ENCODE data around the gene MTA3.
A peak's percentile ranks its signal among the peaks of the same experiment; 100 is the strongest.

The MTA3 gene

DNA sequence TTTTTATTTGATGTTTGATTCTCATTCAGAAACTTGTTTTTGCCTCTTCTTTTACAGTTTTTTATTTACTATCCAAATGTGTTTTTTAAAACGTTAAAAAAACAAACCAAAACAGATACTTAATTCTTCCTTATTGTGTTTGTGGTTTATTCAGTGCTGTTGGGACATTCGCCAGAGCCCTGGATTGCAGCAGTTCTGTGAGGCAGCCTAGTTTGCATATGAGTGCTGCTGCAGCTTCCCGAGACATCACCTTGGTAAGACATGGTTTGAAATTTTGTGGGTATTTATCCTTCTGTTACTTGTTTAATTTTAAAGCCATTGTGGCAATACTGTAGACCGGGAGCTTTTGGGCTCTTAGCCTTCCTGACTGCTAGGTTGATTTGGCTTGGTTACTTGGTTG, 91.2 kb downstream of the MTA3 start:
- Mint-ChIP-seq H3K36me3 (ENCODE audit: insufficient read depth) (peaks cover 11% of the 10 kb centered on the region), H3K27ac (ENCODE audit: low read depth) (peak overlapping the region; percentile 18), H3K9me3 (no peaks in the 10 kb centered on the region), H3K4me1 (peaks cover 12% of the 10 kb centered on the region), H3K27me3 (no peaks in the 10 kb centered on the region), H3K4me3 (no peak overlapping the region)
- no peak for DNase-seq (ENCODE audit: low spot score in 2 of 2)
- ATAC-seq (replicated peaks; ENCODE audit: extremely low read depth, poor library complexity, severe bottlenecking): no peak

DNA sequence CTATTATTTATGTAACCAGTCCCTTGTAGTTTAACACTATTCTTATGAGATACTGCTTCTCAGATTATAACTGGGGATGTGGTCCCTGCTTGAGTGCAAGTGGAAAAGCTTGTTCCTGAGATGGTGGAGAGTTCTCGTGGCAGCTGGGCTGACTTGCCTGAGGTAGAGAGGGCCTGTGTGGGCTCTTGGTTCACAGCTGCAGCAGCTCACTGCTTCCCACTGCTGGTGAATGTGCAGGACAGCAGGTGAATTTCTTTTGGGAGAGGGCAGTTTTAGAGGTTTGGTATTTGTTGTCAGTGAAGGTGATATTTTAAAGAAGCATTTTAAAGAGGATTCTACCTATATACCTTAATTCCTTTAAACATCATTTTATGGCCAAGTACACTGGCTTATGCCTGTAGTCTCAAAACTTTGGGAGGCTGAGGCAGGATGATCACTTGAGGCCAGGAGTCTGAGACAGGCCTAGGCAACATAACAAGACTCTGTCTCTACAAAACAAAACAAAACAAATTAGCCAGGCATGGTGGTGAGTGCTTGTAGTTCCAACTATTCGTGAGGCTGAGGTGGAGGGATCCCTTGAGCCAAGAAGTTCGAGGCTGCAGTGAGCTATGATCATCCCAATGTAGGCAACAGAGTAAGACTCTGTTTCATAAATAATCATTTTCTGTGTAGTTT, 94.8 kb downstream of the MTA3 start:
- Mint-ChIP-seq H3K4me1 (peaks cover 7% of the 10 kb centered on the region), H3K27ac (ENCODE audit: low read depth) (peak overlapping the region; percentile 9), H3K27me3 (no peaks in the 10 kb centered on the region), H3K36me3 (ENCODE audit: insufficient read depth) (peaks cover 3% of the 10 kb centered on the region), H3K4me3 (no peak overlapping the region), H3K9me3 (no peaks in the 10 kb centered on the region)
- ATAC-seq (replicated peaks; ENCODE audit: extremely low read depth, poor library complexity, severe bottlenecking) (peak; percentile 54), DNase-seq (ENCODE audit: low spot score in 2 of 2) (peak; percentile 27 to 33)

DNA sequence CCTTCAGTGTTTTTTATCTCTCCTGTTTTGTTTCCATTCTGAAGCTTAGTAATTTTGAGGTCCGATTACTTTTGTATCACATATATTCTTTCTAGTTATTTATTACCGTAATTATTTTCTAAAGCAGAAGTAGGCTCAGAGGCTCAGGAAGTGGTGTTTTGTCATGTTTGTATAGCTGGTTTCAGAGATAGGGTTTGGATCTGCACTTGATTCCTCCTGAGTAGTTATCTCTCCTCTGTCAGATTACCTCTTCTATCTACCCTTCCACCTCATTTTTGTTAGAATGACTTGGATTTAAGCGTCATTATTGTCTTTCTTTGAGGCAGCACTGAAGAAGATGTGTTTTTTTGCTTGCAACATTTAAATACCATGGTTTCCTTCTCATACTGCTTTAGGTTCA, 95.4 kb downstream of the MTA3 start:
- H3K27me3 Mint-ChIP-seq: no peaks in the 10 kb centered on the region
- H3K9me3 Mint-ChIP-seq: no peaks in the 10 kb centered on the region
- no peak for DNase-seq (ENCODE audit: low spot score in 2 of 2)
- no peak overlapping the region for H3K27ac Mint-ChIP-seq (ENCODE audit: low read depth)
- peaks cover 3% of the 10 kb centered on the region for H3K36me3 Mint-ChIP-seq (ENCODE audit: insufficient read depth)
- ATAC-seq (replicated peaks; ENCODE audit: extremely low read depth, poor library complexity, severe bottlenecking): no peak
- H3K4me3 Mint-ChIP-seq: no peak overlapping the region
- H3K4me1 Mint-ChIP-seq: peaks cover 7% of the 10 kb centered on the region

DNA sequence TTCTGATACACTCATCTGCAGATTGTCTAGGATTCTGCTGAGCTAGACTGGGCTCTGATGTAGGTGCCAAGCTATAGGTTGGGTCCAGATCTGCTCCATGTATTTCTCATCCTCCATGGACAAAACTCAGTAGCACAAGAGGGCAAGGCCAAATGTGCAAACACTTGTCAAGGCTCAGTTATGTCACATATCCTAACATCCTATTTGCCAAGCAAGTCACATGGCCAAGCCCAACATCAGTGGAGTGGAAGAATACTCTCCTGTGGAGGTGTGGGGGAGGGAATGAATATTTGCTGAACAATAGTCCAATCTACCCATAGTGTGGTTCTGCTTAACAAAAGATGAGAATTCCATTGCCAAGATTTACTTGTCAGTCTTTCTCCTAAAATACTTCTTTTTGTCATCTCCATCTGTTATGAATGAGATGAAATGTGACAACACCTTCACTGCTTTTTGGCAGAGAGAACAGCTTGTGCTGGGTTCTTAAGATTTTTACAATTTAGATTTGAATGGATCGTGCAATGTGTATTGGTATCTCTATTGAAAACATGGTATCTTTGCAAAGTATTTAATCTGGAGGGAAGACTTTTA, 105.7 kb downstream of the MTA3 start:
- DNase-seq (ENCODE audit: low spot score in 2 of 2): no peak
- no peaks in the 10 kb centered on the region for H3K27me3 Mint-ChIP-seq
- H3K36me3 Mint-ChIP-seq (ENCODE audit: insufficient read depth): no peaks in the 10 kb centered on the region
- ATAC-seq (replicated peaks; ENCODE audit: extremely low read depth, poor library complexity, severe bottlenecking): no peak
- H3K4me3 Mint-ChIP-seq: no peak overlapping the region
- H3K27ac Mint-ChIP-seq (ENCODE audit: low read depth): no peak overlapping the region
- H3K4me1 Mint-ChIP-seq: peaks cover 17% of the 10 kb centered on the region
- H3K9me3 Mint-ChIP-seq: no peaks in the 10 kb centered on the region

DNA sequence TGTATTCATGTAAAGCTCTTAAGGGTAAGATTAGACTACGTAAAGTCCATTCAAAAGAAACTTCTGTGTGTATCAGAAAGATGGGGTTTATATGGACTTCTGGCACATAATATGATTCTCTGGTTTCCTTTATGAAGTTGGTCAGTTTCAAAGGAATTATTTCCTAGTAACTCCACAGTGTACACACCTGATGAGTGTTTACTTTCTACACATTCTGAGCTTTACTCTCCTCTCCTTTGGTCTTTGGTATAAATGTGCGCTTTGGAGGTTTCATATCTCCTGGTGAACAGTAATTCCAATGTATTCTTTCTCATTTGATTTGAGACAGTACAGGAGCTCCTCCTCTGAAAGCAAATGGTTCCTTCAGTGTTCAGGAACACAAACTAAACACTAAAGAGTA, 107.4 kb downstream of the MTA3 start:
- no peaks in the 10 kb centered on the region for H3K9me3 Mint-ChIP-seq
- peaks cover 11% of the 10 kb centered on the region for H3K4me1 Mint-ChIP-seq
- ATAC-seq (replicated peaks; ENCODE audit: extremely low read depth, poor library complexity, severe bottlenecking) (no peak), DNase-seq (ENCODE audit: low spot score in 2 of 2) (no peak)
- no peaks in the 10 kb centered on the region for H3K36me3 Mint-ChIP-seq (ENCODE audit: insufficient read depth)
- no peaks in the 10 kb centered on the region for H3K27me3 Mint-ChIP-seq
- no peak overlapping the region for H3K27ac Mint-ChIP-seq (ENCODE audit: low read depth)
- no peak overlapping the region for H3K4me3 Mint-ChIP-seq

DNA sequence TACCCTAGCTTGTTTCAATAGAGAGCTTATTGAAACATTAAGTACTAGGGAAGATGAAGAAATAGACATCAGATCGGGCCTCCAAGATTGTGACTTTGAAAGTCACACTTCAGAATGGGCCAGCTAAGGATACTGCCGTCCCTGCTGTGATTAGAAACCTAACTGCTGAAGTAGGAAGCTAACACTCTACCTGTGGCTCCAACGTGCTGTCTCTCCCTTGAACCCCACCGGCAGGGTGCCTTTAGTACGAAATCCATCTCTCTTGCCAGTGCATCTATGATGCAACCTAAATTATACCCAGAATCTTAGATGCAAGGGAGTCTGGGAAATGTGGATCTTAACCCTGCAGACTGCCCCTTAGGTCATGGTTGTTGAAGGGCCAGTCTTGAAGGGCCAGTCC, 116.9 kb downstream of the MTA3 start:
- peaks cover 13% of the 10 kb centered on the region for H3K36me3 Mint-ChIP-seq (ENCODE audit: insufficient read depth)
- no peak for DNase-seq (ENCODE audit: low spot score in 2 of 2)
- ATAC-seq (replicated peaks; ENCODE audit: extremely low read depth, poor library complexity, severe bottlenecking): no peak
- H3K4me1 Mint-ChIP-seq: no peaks in the 10 kb centered on the region
- no peaks in the 10 kb centered on the region for H3K9me3 Mint-ChIP-seq
- H3K4me3 Mint-ChIP-seq: no peak overlapping the region
- no peak overlapping the region for H3K27ac Mint-ChIP-seq (ENCODE audit: low read depth)
- H3K27me3 Mint-ChIP-seq: no peaks in the 10 kb centered on the region

DNA sequence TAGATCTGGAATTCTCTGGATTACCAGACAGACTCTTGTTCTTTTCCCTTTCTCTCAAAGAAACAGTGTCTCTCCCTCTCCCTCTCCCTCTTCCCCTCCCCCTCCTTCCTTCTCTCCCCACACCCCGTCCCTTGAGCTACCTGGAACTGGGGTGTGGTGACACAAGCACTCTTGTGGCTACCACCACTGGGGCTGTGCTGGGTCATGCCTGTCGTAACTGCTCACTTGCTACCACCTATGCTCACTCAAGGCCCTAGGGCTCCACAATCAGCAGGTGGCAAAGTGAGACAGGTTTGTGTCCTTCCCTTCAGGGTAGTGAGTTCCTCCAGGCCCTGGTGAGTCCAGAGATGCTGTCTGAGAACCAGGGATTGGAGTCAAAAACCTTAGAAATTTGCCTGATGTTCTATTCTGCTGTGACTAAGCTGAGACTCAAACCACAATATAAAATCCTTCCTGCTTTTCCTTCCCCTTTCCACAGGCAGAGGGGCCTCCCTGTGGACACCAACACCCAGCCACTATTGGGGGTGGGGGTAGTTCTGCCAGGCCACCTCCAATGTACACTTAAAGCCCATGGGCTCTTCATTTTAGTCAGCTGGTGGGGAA, 124.7 kb downstream of the MTA3 start:
- H3K4me3 Mint-ChIP-seq: no peak overlapping the region
- H3K36me3 Mint-ChIP-seq (ENCODE audit: insufficient read depth): peaks cover 10% of the 10 kb centered on the region
- no peaks in the 10 kb centered on the region for H3K9me3 Mint-ChIP-seq
- ATAC-seq (replicated peaks; ENCODE audit: extremely low read depth, poor library complexity, severe bottlenecking) (peak; percentile 14), DNase-seq (ENCODE audit: low spot score in 2 of 2) (no peak)
- no peak overlapping the region for H3K27ac Mint-ChIP-seq (ENCODE audit: low read depth)
- H3K4me1 Mint-ChIP-seq: peaks cover 14% of the 10 kb centered on the region
- no peaks in the 10 kb centered on the region for H3K27me3 Mint-ChIP-seq

DNA sequence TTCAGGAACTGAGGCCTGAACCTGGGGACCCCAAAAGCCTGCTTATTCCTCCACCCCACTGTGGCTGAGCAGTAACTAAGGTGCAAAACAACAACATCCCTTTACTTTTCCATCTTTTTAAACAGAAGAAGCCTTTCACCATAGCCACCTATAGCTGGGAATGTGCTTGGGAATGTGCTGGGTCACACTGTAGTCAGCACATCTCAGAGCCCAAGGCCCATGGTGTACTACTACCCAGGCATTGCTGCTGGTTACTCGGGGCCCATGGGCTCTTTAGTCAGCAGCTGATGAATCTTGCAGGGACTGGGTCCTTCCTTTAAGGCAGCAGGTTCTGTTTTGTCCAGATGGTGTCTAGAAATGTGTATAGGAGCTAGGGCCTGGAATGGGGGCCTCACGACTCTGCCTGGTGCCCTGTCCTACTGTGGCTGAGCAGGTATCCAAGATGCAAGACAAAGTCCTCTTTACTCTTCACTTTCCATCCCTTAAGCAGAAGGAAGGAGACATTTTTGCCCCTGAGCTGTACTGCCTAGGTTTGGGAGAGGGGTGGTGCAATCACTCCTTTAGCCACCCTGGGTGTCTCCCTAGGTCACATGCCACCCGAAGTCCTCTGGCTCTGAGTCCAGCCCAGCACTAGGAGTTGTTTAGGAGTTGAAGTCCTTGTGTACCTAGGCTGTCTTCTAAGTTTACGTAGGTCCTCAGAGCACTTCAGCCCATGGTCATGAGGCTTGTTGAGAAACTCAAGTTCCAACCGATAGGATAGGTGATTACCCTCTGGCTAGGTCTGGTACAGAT, 125.5 kb downstream of the MTA3 start:
- ATAC-seq (replicated peaks; ENCODE audit: extremely low read depth, poor library complexity, severe bottlenecking) (no peak), DNase-seq (ENCODE audit: low spot score in 2 of 2) (no peak)
- no peaks in the 10 kb centered on the region for H3K9me3 Mint-ChIP-seq
- no peak overlapping the region for H3K4me3 Mint-ChIP-seq
- peaks cover 14% of the 10 kb centered on the region for H3K4me1 Mint-ChIP-seq
- H3K27ac Mint-ChIP-seq (ENCODE audit: low read depth): no peak overlapping the region
- peaks cover 8% of the 10 kb centered on the region for H3K36me3 Mint-ChIP-seq (ENCODE audit: insufficient read depth)
- H3K27me3 Mint-ChIP-seq: no peaks in the 10 kb centered on the region

DNA sequence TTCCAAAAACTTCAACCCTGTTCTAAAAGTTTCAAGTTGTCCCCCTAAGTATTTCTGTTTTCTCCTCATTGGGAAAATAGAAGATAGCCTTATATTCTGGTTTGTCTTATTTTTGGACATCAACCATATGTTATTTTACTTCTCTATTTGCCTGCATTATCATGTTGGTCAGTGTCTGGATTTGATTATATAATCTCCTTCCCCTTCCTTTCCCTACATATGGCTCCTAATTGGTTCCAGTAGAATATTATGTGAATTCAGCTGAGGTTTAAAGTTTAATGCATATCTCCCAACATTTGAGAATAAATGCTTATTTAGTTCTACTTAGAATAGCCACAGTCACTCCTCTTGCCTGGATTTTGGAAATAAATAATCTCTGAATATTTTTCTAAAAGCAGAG, 128.6 kb downstream of the MTA3 start:
- Mint-ChIP-seq H3K27me3 (no peaks in the 10 kb centered on the region), H3K36me3 (ENCODE audit: insufficient read depth) (peaks cover 6% of the 10 kb centered on the region), H3K4me1 (peaks cover 10% of the 10 kb centered on the region), H3K9me3 (no peaks in the 10 kb centered on the region), H3K27ac (ENCODE audit: low read depth) (no peak overlapping the region), H3K4me3 (no peak overlapping the region)
- ATAC-seq (replicated peaks; ENCODE audit: extremely low read depth, poor library complexity, severe bottlenecking): no peak
- no peak for DNase-seq (ENCODE audit: low spot score in 2 of 2)

DNA sequence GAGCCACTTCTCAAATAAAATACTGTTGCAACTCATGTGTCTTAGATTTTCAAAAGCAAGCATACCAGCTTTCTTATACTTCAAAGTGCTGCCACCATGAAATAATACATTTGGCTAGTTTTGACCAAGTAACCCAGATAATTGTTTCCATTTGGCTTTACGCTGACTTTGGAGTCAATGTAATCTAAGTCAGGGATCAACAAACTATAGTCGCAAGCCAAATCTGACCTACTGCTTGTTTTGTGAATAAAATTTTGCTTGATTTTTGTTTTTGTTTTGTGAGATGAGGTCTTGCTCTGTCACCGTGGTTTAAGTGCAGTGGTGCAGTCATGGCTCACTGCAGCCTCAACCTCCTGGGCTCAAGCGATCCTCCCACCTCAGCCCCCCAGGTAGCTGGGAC, 130.5 kb downstream of the MTA3 start:
- no peak for DNase-seq (ENCODE audit: low spot score in 2 of 2)
- ATAC-seq (replicated peaks; ENCODE audit: extremely low read depth, poor library complexity, severe bottlenecking): no peak
- H3K4me3 Mint-ChIP-seq: no peak overlapping the region
- H3K27ac Mint-ChIP-seq (ENCODE audit: low read depth): no peak overlapping the region
- no peaks in the 10 kb centered on the region for H3K9me3 Mint-ChIP-seq
- H3K27me3 Mint-ChIP-seq: no peaks in the 10 kb centered on the region
- H3K4me1 Mint-ChIP-seq: no peaks in the 10 kb centered on the region
- peaks cover 6% of the 10 kb centered on the region for H3K36me3 Mint-ChIP-seq (ENCODE audit: insufficient read depth)

DNA sequence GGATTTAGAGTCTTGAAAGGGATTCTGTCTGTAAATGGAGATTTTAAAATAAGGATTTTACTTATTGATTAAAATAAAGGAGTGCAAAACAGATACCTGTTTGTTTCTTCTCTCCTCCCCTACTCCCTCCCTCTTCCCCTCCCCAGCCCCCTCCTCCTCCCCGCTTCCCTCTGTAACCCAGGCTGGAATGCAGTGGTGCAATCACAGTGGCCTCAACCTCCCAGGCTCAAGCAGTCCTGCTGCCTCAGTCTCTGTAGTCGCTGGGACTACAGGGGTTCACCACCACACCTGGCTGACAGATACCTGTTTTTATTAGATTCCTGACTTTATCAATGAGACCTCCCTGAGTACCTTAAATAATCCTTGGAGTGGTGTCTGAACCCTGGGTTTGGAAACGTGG, 138.4 kb downstream of the MTA3 start:
- DNase-seq (ENCODE audit: low spot score in 2 of 2) (no peak), ATAC-seq (replicated peaks; ENCODE audit: extremely low read depth, poor library complexity, severe bottlenecking) (no peak)
- Mint-ChIP-seq H3K27me3 (no peaks in the 10 kb centered on the region), H3K36me3 (ENCODE audit: insufficient read depth) (peaks cover 21% of the 10 kb centered on the region), H3K4me1 (no peaks in the 10 kb centered on the region), H3K9me3 (no peaks in the 10 kb centered on the region), H3K4me3 (no peak overlapping the region), H3K27ac (ENCODE audit: low read depth) (no peak overlapping the region)

DNA sequence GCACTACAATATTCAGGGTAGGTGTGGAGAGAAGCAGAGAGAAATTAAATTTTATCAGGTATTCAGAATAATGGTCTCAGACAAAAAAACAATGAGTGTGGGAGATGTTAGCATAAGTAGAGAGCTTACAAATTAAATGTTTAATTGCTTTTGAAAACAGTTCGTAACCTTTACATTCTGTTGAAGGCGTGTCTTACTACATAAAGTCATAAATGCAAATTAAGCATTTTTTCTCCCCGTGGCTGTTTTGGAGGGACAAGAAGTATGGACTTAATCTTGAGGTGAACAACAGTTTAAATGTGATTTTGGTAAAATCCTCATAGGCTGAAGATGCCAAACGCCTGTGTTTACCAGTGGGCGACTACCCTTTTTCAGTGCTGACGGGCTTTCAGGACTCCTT, 139.7 kb downstream of the MTA3 start:
- Mint-ChIP-seq H3K9me3 (no peaks in the 10 kb centered on the region), H3K4me3 (no peak overlapping the region), H3K4me1 (no peaks in the 10 kb centered on the region), H3K27ac (ENCODE audit: low read depth) (no peak overlapping the region), H3K27me3 (no peaks in the 10 kb centered on the region), H3K36me3 (ENCODE audit: insufficient read depth) (peaks cover 21% of the 10 kb centered on the region)
- ATAC-seq (replicated peaks; ENCODE audit: extremely low read depth, poor library complexity, severe bottlenecking) (no peak), DNase-seq (ENCODE audit: low spot score in 2 of 2) (no peak)

DNA sequence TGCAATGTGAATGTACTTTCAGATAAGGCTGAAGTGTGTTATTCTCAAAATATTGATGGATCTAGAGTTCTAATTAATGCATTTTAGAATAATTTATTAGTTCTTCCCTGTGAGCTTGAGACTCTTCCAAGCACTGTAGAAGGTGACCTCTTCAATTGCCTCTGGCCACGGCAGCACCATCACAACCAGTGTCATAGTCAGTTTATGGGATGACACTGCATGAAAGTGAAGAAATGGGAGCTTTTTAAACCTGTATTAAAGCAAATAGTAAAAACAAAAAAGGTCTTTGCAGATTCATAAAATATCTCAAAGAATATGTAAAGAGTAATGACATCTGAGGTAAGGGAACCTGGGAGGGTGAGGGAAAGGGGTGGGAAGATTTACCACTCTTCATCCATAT, 143.5 kb downstream of the MTA3 start:
- ATAC-seq (replicated peaks; ENCODE audit: extremely low read depth, poor library complexity, severe bottlenecking) (no peak), DNase-seq (ENCODE audit: low spot score in 2 of 2) (no peak)
- H3K27ac Mint-ChIP-seq (ENCODE audit: low read depth): no peak overlapping the region
- H3K36me3 Mint-ChIP-seq (ENCODE audit: insufficient read depth): peaks cover 14% of the 10 kb centered on the region
- no peaks in the 10 kb centered on the region for H3K4me1 Mint-ChIP-seq
- H3K9me3 Mint-ChIP-seq: no peaks in the 10 kb centered on the region
- H3K4me3 Mint-ChIP-seq: no peak overlapping the region
- H3K27me3 Mint-ChIP-seq: no peaks in the 10 kb centered on the region
